Kidney (tissue), 14 donors: ENCODE results near the gene DENND5A. TPM values are rescaled to one million over a fixed set of nuclear protein-coding genes. Genes with fewer than 3 reads are reported as not detected.

Experiments
- DNase-seq, 5 donors: peaks; one replicate each; pipeline ENCODE4 v3.0.0-alpha.2; 2013 to 2020
- FAIRE-seq: peaks from 2 replicates; lab custom pipeline; 2012; peaks lifted over from hg19 to GRCh38; lab: Jason Lieb, UNC
- H3K27ac ChIP-seq, 2 donors: one replicate each; pipeline ENCODE4 v1.7.0; 2013; ENCODE audit warnings: low read depth in 2 of 2, low read length in 2 of 2, inconsistent platforms in 1 of 2
- H3K27me3 ChIP-seq: one replicate; pipeline ENCODE4 v1.7.1; 2013; ENCODE audit warnings: low read length, inconsistent platforms; ENCODE audit not compliant: control insufficient read depth, insufficient read depth
- H3K36me3 ChIP-seq, 3 donors: one replicate each; pipeline versions ENCODE4 v1.7.0 to v1.7.1; 2013; ENCODE audit warnings: low read length in 3 of 3, control low read depth in 1 of 3, inconsistent platforms in 1 of 3; ENCODE audit not compliant: insufficient read depth in 3 of 3, control insufficient read depth in 2 of 3
- H3K4me1 ChIP-seq, 3 donors: one replicate each; pipeline versions ENCODE4 v1.7.0 to v1.7.1; 2013; ENCODE audit warnings: low read length in 3 of 3, inconsistent platforms in 1 of 3, low read depth in 1 of 3; ENCODE audit not compliant: control insufficient read depth in 2 of 3, insufficient read depth in 2 of 3
- H3K4me3 ChIP-seq, 3 donors: one replicate each; pipeline versions ENCODE4 v1.7.0 to v1.8.1; 2013; ENCODE audit warnings: low read length in 3 of 3, control low read depth in 1 of 3, inconsistent platforms in 1 of 3
- H3K9ac ChIP-seq, 3 donors: one replicate each; pipeline versions ENCODE4 v1.7.0 to v1.7.1; 2013; ENCODE audit warnings: low read length in 3 of 3, control low read depth in 1 of 3, inconsistent platforms in 1 of 3
- H3K9me3 ChIP-seq, 3 donors: one replicate each; pipeline versions ENCODE4 v1.7.0 to v1.7.1; 2013; ENCODE audit warnings: low read length in 3 of 3, control low read depth in 1 of 3, inconsistent platforms in 1 of 3; ENCODE audit not compliant: control insufficient read depth in 2 of 3, insufficient read depth in 1 of 3
- intact Hi-C: fragments of 100-400 bp; cut with DNase I; formaldehyde crosslinking; loops from one replicate; pipeline ENCODE4 v1.11.1; 2022
- polyA plus RNA-seq: library from polyadenylated mRNA; stranded (reverse); fragments of 350-450 nt; fragmentation: Illumina TruSeq; extraction: RNeasy Lipid Tissue Mini Kit (QIAGEN cat#74804); gene quantifications from one replicate; pipeline ENCODE4 v1.2.3, GENCODE V29; 2014; ENCODE audit warnings: low read depth, low replicate concordance; ENCODE audit not compliant: insufficient read depth
- total RNA-seq: library from RNA; stranded (reverse); fragmentation: NEBNext Ultra II Directional; extraction: Animal tissue kit (Norgen Biotek cat#: 25700); gene quantifications from one replicate; pipeline ENCODE4 v1.2.1, GENCODE V29; 2021
- TF ChIP-seq, protein P1 (sequence below): IDR thresholded peaks from 3 replicates; pipeline ENCODE4 v1.5.1; 2012; ENCODE audit warnings: mild to moderate bottlenecking, moderate library complexity, borderline replicate concordance; ENCODE audit not compliant: insufficient read depth; ENCODE audit errors: extremely low read depth
- donor health status: control.
- donor health status: control.
- donor health status: control.
- donor health status: control.
- donor health status: control.
- donor health status: DM: yes; HTN: yes; CAD: no.
- donor health status: Normal renal cell carcinoma (clear cell type).

Gene DENND5A
- total and polyA plus RNA-seq, 2 donors from 2014 or later: 32.4 to 53.9 TPM

DNA sequence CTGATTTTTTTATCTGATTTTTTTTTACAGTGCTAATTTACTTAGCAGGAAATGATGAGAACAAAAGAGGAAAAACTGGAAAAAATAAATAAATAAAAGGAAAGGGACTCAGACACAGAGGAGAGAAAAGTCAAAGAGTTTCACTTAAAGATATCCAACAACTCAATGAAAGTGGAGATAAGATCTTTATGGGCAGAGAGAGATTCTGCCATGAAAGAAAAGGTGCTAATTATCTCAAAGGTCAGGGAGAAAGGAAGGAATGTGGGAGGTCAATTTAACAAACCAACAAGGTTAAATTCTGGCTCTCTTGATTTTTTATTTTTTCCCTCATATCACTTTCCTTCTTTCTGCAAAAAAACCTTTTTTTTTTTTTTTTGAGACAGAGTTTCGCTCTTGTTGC lies 86.0 kb downstream of the DENND5A start:
- intact Hi-C loops: no loop called here
- H3K4me3 ChIP-seq: no peak overlapping the region

DNA sequence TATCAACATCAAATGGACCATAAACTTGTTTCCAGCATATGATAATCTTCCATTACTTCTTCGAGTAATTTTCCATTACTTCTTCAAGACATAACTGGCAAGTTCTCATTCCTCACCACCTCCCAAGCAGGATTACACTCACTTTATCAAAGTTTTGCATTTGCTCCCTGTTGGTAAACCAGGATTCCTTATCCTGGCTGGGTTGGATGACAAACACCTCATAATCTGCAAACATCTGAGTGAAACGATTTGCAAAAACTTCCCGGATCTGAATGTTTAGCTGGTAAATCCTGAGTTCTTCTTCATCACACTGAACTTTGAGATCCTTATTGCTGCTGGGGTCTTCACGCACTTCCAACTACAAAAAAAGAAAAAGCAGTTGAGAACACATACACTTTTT lies 86.4 kb downstream of the DENND5A start:
- Histone ChIP-seq H3K4me1 (no peaks in the 10 kb centered on the region), H3K27me3 (no peaks in the 10 kb centered on the region), H3K9me3 (no peaks in the 10 kb centered on the region), H3K27ac (no peak overlapping the region), H3K4me3 (no peak overlapping the region), H3K36me3 (peaks cover 0 to 11% (median 8%) of the 10 kb centered on the region in 3 donors), H3K9ac (no peak overlapping the region)
- no peak for DNase-seq
- no peak for FAIRE-seq
- intact Hi-C loops: no loop called here
- TF ChIP-seq, protein P1, sequence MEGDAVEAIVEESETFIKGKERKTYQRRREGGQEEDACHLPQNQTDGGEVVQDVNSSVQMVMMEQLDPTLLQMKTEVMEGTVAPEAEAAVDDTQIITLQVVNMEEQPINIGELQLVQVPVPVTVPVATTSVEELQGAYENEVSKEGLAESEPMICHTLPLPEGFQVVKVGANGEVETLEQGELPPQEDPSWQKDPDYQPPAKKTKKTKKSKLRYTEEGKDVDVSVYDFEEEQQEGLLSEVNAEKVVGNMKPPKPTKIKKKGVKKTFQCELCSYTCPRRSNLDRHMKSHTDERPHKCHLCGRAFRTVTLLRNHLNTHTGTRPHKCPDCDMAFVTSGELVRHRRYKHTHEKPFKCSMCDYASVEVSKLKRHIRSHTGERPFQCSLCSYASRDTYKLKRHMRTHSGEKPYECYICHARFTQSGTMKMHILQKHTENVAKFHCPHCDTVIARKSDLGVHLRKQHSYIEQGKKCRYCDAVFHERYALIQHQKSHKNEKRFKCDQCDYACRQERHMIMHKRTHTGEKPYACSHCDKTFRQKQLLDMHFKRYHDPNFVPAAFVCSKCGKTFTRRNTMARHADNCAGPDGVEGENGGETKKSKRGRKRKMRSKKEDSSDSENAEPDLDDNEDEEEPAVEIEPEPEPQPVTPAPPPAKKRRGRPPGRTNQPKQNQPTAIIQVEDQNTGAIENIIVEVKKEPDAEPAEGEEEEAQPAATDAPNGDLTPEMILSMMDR: no peak

More for the DNA sequence above, 86.0 kb downstream of the DENND5A start:
- H3K36me3 ChIP-seq: peaks cover 0 to 11% (median 8%) of the 10 kb centered on the region in 3 donors
- no peaks in the 10 kb centered on the region for H3K27me3 ChIP-seq
- DNase-seq: no peak
- H3K9ac ChIP-seq: no peak overlapping the region
- H3K4me1 ChIP-seq: no peaks in the 10 kb centered on the region
- TF ChIP-seq, protein P1: no peak
- H3K9me3 ChIP-seq: no peaks in the 10 kb centered on the region
- FAIRE-seq: no peak
- H3K27ac ChIP-seq: no peak overlapping the region

DNA sequence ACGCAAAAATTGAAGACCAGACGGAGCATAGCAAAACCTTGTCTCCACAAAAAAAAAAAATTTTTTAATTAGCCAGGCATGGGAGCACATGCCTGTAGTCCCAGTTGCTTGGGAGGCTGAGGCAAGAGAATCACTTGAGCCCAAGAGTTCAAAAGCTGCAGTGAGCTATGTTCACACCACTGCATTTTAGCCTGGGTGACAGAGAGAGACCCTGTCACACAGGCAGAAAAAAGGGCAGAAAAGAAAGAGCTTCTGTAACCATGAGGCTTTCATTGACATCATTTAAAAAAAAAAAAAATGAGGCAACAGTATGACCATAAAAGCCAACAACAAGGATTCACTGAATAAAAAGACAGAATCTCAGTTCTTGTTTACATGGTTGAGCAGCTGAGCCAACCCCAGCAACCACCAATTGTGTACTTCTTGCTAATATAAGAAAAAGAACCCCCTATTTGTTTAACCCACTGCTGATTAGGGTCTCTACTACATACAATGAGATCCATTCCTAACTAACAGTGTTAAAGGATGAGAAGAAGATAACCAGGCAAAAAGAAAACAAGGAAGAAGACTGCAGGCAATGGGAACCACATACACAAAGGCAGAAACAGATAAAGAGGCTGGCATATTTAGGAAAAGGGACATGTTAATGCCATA lies 87.6 kb downstream of the DENND5A start:
- peaks cover 0 to 11% (median 8%) of the 10 kb centered on the region in 3 donors for H3K36me3 ChIP-seq
- intact Hi-C loops: no loop called here
- no peak overlapping the region for H3K9ac ChIP-seq
- H3K9me3 ChIP-seq: no peaks in the 10 kb centered on the region
- H3K27me3 ChIP-seq: no peaks in the 10 kb centered on the region
- no peak overlapping the region for H3K4me3 ChIP-seq
- FAIRE-seq: no peak
- DNase-seq: no peak
- TF ChIP-seq, protein P1: no peak
- H3K27ac ChIP-seq: no peak overlapping the region
- no peaks in the 10 kb centered on the region for H3K4me1 ChIP-seq
